ENCODE data around the gene GRAMD4. TPM values are rescaled to one million over a fixed set of nuclear protein-coding genes. Genes with fewer than 3 reads are reported as not detected.
A peak's percentile ranks its signal among the peaks of the same experiment; 100 is the strongest.

GRAMD4 gene
- total RNA-seq, 3 donors from 2014 or later, result 28.4 to 85.6 (median 61.0) TPM

DNA sequence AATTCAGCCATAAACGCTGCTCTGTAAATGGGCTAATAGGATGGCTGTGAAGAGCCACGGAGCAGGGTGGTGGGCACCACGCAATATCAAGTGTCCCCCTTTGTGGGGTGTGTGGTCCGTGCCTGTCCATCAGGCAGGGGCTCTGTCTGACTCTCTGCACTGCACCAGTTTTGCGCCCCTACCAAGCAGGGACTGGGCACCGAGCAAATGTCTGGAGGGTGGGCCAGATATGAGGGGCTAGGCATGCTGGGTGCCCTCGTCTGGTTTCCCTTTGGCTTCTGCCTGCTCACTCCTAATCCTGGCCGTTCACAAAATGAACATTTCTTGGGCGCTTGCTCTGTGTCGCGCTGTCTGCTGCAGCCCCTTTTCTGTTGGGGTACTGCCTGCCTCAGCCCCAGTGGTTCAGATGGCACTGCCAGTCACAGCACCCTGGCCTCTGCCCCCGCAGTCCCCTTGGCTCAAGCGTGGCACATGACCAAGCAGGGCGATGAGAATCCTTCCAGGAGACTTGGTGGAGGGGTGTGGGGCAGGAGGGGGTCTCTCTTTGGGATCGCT is 45.7 kb upstream of the GRAMD4 start:
- TF ChIP-seq POLR2A (IDR thresholded peaks at IDR 0.05) (no peak), POLR2AphosphoS5 (IDR thresholded peaks at IDR 0.05) (no peak)
- TF ChIP-seq, protein P1, sequence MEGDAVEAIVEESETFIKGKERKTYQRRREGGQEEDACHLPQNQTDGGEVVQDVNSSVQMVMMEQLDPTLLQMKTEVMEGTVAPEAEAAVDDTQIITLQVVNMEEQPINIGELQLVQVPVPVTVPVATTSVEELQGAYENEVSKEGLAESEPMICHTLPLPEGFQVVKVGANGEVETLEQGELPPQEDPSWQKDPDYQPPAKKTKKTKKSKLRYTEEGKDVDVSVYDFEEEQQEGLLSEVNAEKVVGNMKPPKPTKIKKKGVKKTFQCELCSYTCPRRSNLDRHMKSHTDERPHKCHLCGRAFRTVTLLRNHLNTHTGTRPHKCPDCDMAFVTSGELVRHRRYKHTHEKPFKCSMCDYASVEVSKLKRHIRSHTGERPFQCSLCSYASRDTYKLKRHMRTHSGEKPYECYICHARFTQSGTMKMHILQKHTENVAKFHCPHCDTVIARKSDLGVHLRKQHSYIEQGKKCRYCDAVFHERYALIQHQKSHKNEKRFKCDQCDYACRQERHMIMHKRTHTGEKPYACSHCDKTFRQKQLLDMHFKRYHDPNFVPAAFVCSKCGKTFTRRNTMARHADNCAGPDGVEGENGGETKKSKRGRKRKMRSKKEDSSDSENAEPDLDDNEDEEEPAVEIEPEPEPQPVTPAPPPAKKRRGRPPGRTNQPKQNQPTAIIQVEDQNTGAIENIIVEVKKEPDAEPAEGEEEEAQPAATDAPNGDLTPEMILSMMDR (IDR thresholded peaks at IDR 0.05), result no peak
- peaks cover 13 to 22% of the 10 kb centered on the region in 2 donors for H3K4me1 ChIP-seq
- DNase-seq (ENCODE audit: low spot score in 2 of 2), result no peak
- no peaks in the 10 kb centered on the region for H3K36me3 ChIP-seq
- no peak overlapping the region for H3K4me3 ChIP-seq
- no peaks in the 10 kb centered on the region for H3K27me3 ChIP-seq
- H3K9me3 ChIP-seq, result peaks cover 4 to 9% of the 10 kb centered on the region in 2 donors
- intact Hi-C loops (cut with DNase I; ENCODE audit: low total_unique reads), result no loop called here
- H3K27ac ChIP-seq, result peak overlapping the region; percentile 89

GRCh38 chr22:46574993-46575910 is 44.9 kb upstream of the GRAMD4 start:
- H3K9me3 ChIP-seq, result peaks cover 4 to 9% of the 10 kb centered on the region in 2 donors
- peak; percentile 72 to 80 for DNase-seq (ENCODE audit: low spot score in 2 of 2)
- TF ChIP-seq POLR2A (IDR thresholded peaks at IDR 0.05) (no peak), POLR2AphosphoS5 (IDR thresholded peaks at IDR 0.05) (peak in 1 of 3 donors; percentile 20)
- peaks cover 13 to 22% of the 10 kb centered on the region in 2 donors for H3K4me1 ChIP-seq
- intact Hi-C loops (cut with DNase I; ENCODE audit: low total_unique reads), result no loop called here
- H3K36me3 ChIP-seq, result no peaks in the 10 kb centered on the region
- H3K27me3 ChIP-seq, result no peaks in the 10 kb centered on the region
- H3K4me3 ChIP-seq, result no peak overlapping the region
- peak overlapping the region; percentile 89 for H3K27ac ChIP-seq

- TF ChIP-seq, protein P1 (IDR thresholded peaks at IDR 0.05), result no peak
- TF ChIP-seq POLR2AphosphoS5 (IDR thresholded peaks at IDR 0.05) (no peak), POLR2A (IDR thresholded peaks at IDR 0.05) (no peak)
Measured at GRCh38 chr22:46575911-46576555, 44.2 kb upstream of the GRAMD4 start.

GRCh38 chr22:46576556-46577367 is 43.4 kb upstream of the GRAMD4 start:
- intact Hi-C loops (cut with DNase I; ENCODE audit: low total_unique reads), result no loop called here
- Histone ChIP-seq H3K9me3 (peaks cover 2 to 4% of the 10 kb centered on the region in 2 donors), H3K27ac (peak overlapping the region; percentile 89), H3K4me3 (peak overlapping the region; percentile 63 to 92 (median 68)), H3K4me1 (peaks cover 13 to 22% of the 10 kb centered on the region in 2 donors), H3K36me3 (no peaks in the 10 kb centered on the region), H3K27me3 (no peaks in the 10 kb centered on the region)
- no peak for DNase-seq (ENCODE audit: low spot score in 2 of 2)
- TF ChIP-seq POLR2A (IDR thresholded peaks at IDR 0.05), result no peak

More at GRCh38 chr22:46575911-46576555, 44.2 kb upstream of the GRAMD4 start:
- H3K9me3 ChIP-seq, result peaks cover 4 to 9% of the 10 kb centered on the region in 2 donors
- H3K4me1 ChIP-seq, result peaks cover 13 to 22% of the 10 kb centered on the region in 2 donors
- DNase-seq (ENCODE audit: low spot score in 2 of 2), result no peak
- intact Hi-C loops (cut with DNase I; ENCODE audit: low total_unique reads), result no loop called here
- H3K27ac ChIP-seq, result peak overlapping the region; percentile 89
- H3K4me3 ChIP-seq, result peak overlapping the region; percentile 46 to 92 (median 68)
- no peaks in the 10 kb centered on the region for H3K27me3 ChIP-seq
- H3K36me3 ChIP-seq, result no peaks in the 10 kb centered on the region

DNA sequence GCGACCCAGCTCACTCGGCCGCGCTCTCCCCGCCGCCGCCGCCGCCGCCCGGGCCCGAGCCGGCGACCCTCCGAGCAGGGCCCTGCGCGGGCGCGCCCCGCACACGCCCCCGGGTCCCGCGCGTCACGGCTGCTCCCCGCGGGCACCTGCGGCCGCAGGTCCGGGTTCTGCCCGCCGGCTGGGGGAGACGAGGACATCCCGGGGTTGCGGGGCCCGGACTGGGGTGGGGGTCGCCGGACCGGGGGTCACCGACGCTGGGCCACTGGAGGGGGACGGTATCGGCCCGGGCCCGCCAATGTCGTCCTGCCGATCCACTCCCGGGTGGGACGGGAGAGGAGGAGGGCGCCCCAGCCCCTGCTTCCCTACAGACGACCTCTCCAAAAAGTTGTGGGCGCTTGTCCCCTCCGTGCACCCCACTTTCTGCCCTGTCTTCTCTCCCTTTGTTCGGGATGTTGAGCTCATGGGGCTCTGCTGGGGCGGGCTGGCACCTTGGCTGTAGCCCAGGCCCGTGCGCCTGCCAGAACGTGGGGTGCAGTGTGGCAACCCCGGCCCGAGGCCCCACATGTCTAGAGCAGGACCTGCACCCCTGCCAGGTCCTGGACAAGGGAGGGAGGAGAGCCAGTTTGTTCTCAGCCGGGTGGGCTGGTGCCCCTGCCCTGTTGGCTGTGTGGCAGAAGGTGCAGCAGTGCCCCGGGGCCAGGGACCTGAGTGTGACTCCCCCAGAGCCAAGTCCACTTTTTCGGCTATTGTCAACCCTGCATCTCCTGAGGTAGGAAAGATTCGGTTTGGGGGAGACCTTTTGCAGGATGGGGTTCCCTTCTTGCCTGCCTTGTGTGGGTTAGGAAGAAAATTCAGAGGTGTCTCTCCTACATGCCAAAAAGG is 42.6 kb upstream of the GRAMD4 start:
- intact Hi-C loops (cut with DNase I; ENCODE audit: low total_unique reads), result no loop called here
- Histone ChIP-seq H3K27me3 (no peaks in the 10 kb centered on the region), H3K4me1 (peaks cover 13 to 22% of the 10 kb centered on the region in 2 donors), H3K27ac (peak overlapping the region; percentile 55 to 89), H3K36me3 (no peaks in the 10 kb centered on the region), H3K9me3 (no peaks in the 10 kb centered on the region), H3K4me3 (peak overlapping the region; percentile 63 to 92 (median 68))
- TF ChIP-seq POLR2AphosphoS5 (IDR thresholded peaks at IDR 0.05), result no peak
- TF ChIP-seq POLR2A (IDR thresholded peaks at IDR 0.05), result no peak
- TF ChIP-seq, protein P1 (IDR thresholded peaks at IDR 0.05), result no peak
- DNase-seq (ENCODE audit: low spot score in 2 of 2), result no peak

Data from breast epithelium (tissue), 4 donors.